CD4-positive, alpha-beta T cell (primary cell): ENCODE data around the gene KNG1. TPM values are rescaled to one million over a fixed set of nuclear protein-coding genes. Genes with fewer than 3 reads are reported as not detected.

ENCODE experiments used
- ATAC-seq: fragments of 200-7000 bp; cut with Tn5 transposase; one replicate; pipeline ENCODE4 v1.10.0; 2022; ENCODE audit warnings: mild to moderate bottlenecking; ENCODE audit not compliant: poor library complexity
- CTCF ChIA-PET: fragments of 350-600 bp; sonication (Branson Sonifier 250); formaldehyde crosslinking; loops from one replicate; lab custom pipeline; 2021; ENCODE audit warnings: antibody characterized with exemption, inconsistent platforms; lab: Charles Lee
- POLR2A ChIA-PET: fragments of 350-600 bp; sonication (Branson Sonifier 250); formaldehyde crosslinking; loops from one replicate; lab custom pipeline; 2021; ENCODE audit warnings: antibody characterized with exemption, inconsistent platforms; lab: Charles Lee
- DNase-seq, 14 experiments: peaks; one replicate each; pipeline ENCODE4 v3.0.0-alpha.2; 2013 to 2020; ENCODE audit warnings: mixed read lengths in 2 of 14
- H3K27ac ChIP-seq, 2 donors: one replicate each; pipeline versions ENCODE4 v1.5.1 to v1.7.0; 2013; ENCODE audit warnings: low read length in 2 of 2, low read depth in 1 of 2, mild to moderate bottlenecking in 1 of 2
- H3K27me3 ChIP-seq, 2 experiments: 1 replicate in 1 of 2; 2 replicates in 1 of 2; pipeline versions ENCODE4 v1.6.1 to v1.7.0; 2013; ENCODE audit warnings: low read length in 2 of 2, control low read depth in 1 of 2, mild to moderate bottlenecking in 1 of 2, moderate library complexity in 1 of 2; ENCODE audit not compliant: insufficient read depth in 2 of 2, control insufficient read depth in 1 of 2
- H3K36me3 ChIP-seq: one replicate; pipeline ENCODE4 v1.6.1; 2013; ENCODE audit warnings: low read length, control low read depth; ENCODE audit not compliant: insufficient read depth
- H3K4me1 ChIP-seq: one replicate; pipeline ENCODE4 v1.6.1; 2013; ENCODE audit warnings: low read length, control low read depth; ENCODE audit not compliant: insufficient read depth
- H3K4me3 ChIP-seq: one replicate; pipeline ENCODE4 v1.5.1; 2013; ENCODE audit warnings: mild to moderate bottlenecking, low read length, moderate library complexity
- H3K9me3 ChIP-seq, 2 experiments: 1 replicate in 1 of 2; 2 replicates in 1 of 2; pipeline versions ENCODE4 v1.6.1 to v1.7.0; 2013; ENCODE audit warnings: low read length in 2 of 2, mild to moderate bottlenecking in 2 of 2, control low read depth in 1 of 2, moderate library complexity in 1 of 2; ENCODE audit not compliant: control insufficient read depth in 1 of 2, insufficient read depth in 1 of 2
- H3K27ac Mint-ChIP-seq: one replicate; pipeline ENCODE4 v1.8.0; 2020; ENCODE audit warnings: mixed read lengths
- H3K27me3 Mint-ChIP-seq: one replicate; pipeline ENCODE4 v1.8.0; 2021; ENCODE audit warnings: mixed read lengths
- H3K36me3 Mint-ChIP-seq: one replicate; pipeline ENCODE4 v1.8.0; 2021; ENCODE audit warnings: low read depth, mixed read lengths
- H3K4me1 Mint-ChIP-seq: one replicate; pipeline ENCODE4 v1.8.0; 2021; ENCODE audit warnings: low read depth, mixed read lengths
- H3K4me3 Mint-ChIP-seq: one replicate; pipeline ENCODE4 v1.8.0; 2020; ENCODE audit warnings: mild to moderate bottlenecking, mixed read lengths
- H3K9me3 Mint-ChIP-seq: one replicate; pipeline ENCODE4 v1.8.0; 2020; ENCODE audit warnings: mixed read lengths
- intact Hi-C, 2 experiments: fragments of 100-400 bp; cut with DNase I in 1 of 2; cut with micrococcal nuclease in 1 of 2; formaldehyde crosslinking; loops; one replicate each; pipeline versions ENCODE4 v1.15.1 to v1.9.0; 2023 to 2025; cut with DNase I, micrococcal nuclease
- total RNA-seq, 174 experiments: library from RNA in 2 of 174; stranded (reverse) in 2 of 174; gene quantifications; one replicate each; pipeline ENCODE4 v1.2.3 and lab custom pipeline; 2021 to 2026
- TF ChIP-seq, protein P1 (sequence below): fragments of 200-600 bp; IDR thresholded peaks from one replicate; pipeline ENCODE4 v1.8.0; 2022; ENCODE audit warnings: antibody characterized with exemption, mild to moderate bottlenecking

KNG1 gene
- total RNA-seq, 2 experiments from 2014 or later: not detected

DNA sequence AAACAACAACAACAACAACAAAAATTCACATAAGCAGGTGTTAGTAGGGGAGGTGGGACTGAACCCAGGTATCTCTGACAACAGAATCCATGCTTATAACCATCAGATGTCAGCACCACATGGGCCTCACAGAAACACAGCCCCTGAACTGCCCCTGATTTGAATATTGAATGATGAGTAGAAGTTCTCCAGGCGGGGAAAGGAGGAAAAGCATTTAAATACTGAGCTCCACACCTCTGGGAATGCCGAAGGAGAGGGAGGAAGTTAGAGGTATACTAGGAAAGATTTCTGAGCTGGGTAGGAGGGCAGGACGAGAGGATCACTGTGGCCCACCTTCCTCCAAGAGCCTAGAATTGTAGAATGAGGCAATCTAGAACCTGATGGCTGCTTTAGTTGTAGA is 34.3 kb downstream of the KNG1 start:
- CTCF ChIA-PET: no interaction called here

DNA sequence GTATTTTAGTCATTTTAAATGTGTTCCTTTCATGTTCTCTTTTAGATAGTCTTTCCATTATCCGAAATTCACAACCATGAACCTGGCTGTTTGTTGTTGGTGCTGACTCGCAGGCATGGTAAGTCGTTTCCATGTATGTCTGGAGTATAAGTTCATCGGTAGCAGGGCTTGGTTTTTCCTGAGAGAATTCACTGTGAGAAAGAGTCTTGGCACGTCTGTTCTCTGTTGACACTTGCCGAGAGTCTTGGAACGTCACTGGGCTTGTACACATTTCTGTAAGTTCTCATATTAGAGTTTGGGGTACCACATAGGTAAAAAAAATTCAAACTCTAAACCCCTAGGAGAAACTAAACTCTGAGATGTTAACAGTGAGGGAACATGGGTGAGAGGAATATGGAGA is 36.8 kb downstream of the KNG1 start:
- Mint-ChIP-seq H3K27me3 (no peaks in the 10 kb centered on the region), H3K27ac (no peak overlapping the region), H3K4me1 (no peaks in the 10 kb centered on the region), H3K36me3 (no peaks in the 10 kb centered on the region), H3K9me3 (no peaks in the 10 kb centered on the region), H3K4me3 (no peak overlapping the region)
- ChIA-PET CTCF (no interaction called here), POLR2A (no interaction called here)
- ATAC-seq (no peak), DNase-seq (no peak)
- TF ChIP-seq, protein P1, sequence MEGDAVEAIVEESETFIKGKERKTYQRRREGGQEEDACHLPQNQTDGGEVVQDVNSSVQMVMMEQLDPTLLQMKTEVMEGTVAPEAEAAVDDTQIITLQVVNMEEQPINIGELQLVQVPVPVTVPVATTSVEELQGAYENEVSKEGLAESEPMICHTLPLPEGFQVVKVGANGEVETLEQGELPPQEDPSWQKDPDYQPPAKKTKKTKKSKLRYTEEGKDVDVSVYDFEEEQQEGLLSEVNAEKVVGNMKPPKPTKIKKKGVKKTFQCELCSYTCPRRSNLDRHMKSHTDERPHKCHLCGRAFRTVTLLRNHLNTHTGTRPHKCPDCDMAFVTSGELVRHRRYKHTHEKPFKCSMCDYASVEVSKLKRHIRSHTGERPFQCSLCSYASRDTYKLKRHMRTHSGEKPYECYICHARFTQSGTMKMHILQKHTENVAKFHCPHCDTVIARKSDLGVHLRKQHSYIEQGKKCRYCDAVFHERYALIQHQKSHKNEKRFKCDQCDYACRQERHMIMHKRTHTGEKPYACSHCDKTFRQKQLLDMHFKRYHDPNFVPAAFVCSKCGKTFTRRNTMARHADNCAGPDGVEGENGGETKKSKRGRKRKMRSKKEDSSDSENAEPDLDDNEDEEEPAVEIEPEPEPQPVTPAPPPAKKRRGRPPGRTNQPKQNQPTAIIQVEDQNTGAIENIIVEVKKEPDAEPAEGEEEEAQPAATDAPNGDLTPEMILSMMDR: no peak
- Histone ChIP-seq H3K27ac (no peak overlapping the region), H3K4me1 (no peaks in the 10 kb centered on the region), H3K27me3 (no peaks in the 10 kb centered on the region), H3K9me3 (no peaks in the 10 kb centered on the region), H3K36me3 (no peaks in the 10 kb centered on the region), H3K4me3 (no peak overlapping the region)
- intact Hi-C loops: no loop called here

More for the DNA sequence above, 34.3 kb downstream of the KNG1 start:
- no peak for DNase-seq
- ATAC-seq: no peak
- Mint-ChIP-seq H3K9me3 (no peaks in the 10 kb centered on the region), H3K4me3 (no peak overlapping the region), H3K27me3 (no peaks in the 10 kb centered on the region), H3K36me3 (no peaks in the 10 kb centered on the region), H3K4me1 (no peaks in the 10 kb centered on the region), H3K27ac (no peak overlapping the region)
- TF ChIP-seq, protein P1: no peak
- Histone ChIP-seq H3K36me3 (no peaks in the 10 kb centered on the region), H3K4me3 (no peak overlapping the region), H3K27me3 (no peaks in the 10 kb centered on the region), H3K4me1 (no peaks in the 10 kb centered on the region), H3K27ac (no peak overlapping the region), H3K9me3 (no peaks in the 10 kb centered on the region)
- POLR2A ChIA-PET: no interaction called here
- intact Hi-C loops: no loop called here

DNA sequence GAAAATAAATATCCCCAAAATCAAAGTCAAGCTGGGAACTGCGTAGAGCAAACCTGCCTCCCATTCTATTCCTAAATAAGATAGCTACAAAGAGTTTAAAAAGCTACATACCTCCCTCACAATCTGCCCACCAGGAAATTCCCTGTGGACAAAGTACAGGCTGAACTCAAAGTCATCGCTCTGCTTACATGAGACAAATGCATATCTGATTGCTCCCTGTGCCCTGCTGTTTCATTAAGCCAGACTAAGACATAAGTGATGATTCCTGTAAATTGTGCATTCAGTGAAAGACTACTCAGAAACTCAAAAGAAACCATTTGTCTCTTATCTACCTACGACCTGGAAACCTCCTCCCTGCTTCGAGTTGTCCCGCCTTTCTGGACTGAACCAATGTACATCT is 37.7 kb downstream of the KNG1 start:
- ATAC-seq (no peak), DNase-seq (no peak)
- H3K9me3 ChIP-seq: no peaks in the 10 kb centered on the region
- no peak overlapping the region for H3K4me3 Mint-ChIP-seq
- H3K27me3 ChIP-seq: no peaks in the 10 kb centered on the region
- no peak overlapping the region for H3K27ac Mint-ChIP-seq
- H3K27me3 Mint-ChIP-seq: no peaks in the 10 kb centered on the region
- no peaks in the 10 kb centered on the region for H3K4me1 Mint-ChIP-seq
- CTCF ChIA-PET: no interaction called here
- no peak overlapping the region for H3K4me3 ChIP-seq
- intact Hi-C loops: no loop called here
- H3K9me3 Mint-ChIP-seq: no peaks in the 10 kb centered on the region
- no peaks in the 10 kb centered on the region for H3K36me3 ChIP-seq
- H3K4me1 ChIP-seq: no peaks in the 10 kb centered on the region
- H3K36me3 Mint-ChIP-seq: no peaks in the 10 kb centered on the region
- H3K27ac ChIP-seq: no peak overlapping the region
- POLR2A ChIA-PET: no interaction called here
- TF ChIP-seq, protein P1: no peak
